ENCODE data around the gene CMTR1. TPM values are rescaled to one million over a fixed set of nuclear protein-coding genes. Genes with fewer than 3 reads are reported as not detected.
"Not testable (repeated sequence)": the region's sequence is repeated elsewhere in the genome, so short reads cannot be mapped to it uniquely, and the experiment has no call there.

Gene CMTR1
- polyA plus RNA-seq, 1 of the 3 experiments (the other 2 are of a cell fraction), result 19.8 TPM

- not testable (repeated sequence) for H3K4me2 ChIP-seq; H3K9ac ChIP-seq; H2AFZ ChIP-seq (ENCODE audit: low read depth); H3K4me3 ChIP-seq (ENCODE audit: low read depth in 2 of 2, low read length in 1 of 2); H3K4me1 ChIP-seq (ENCODE audit: control insufficient read depth in 1 of 2, insufficient read depth in 2 of 2, low read depth in 1 of 2, low read length in 1 of 2); H3K36me3 ChIP-seq (replicated peaks in 1 of 2; ENCODE audit: control insufficient read depth in 1 of 2, insufficient read depth in 2 of 2, low read length in 1 of 2); H3K79me2 ChIP-seq (ENCODE audit: insufficient read depth); H3K27me3 ChIP-seq (ENCODE audit: insufficient read depth); H4K20me1 ChIP-seq (ENCODE audit: insufficient read depth); H3F3A ChIP-seq (replicated peaks; ENCODE audit: insufficient read depth); H3K9me2 ChIP-seq; H3K9me3 ChIP-seq
- peak; percentile 41 for DNase-seq
- peak overlapping the region in 1 of 2 experiments; percentile 58; a peak in 2 of 4 replicates for H3K27ac ChIP-seq (ENCODE audit: low read depth in 2 of 2, low read length in 1 of 2)
- ChIA-PET CTCF (interaction anchor here (0.8 to 1.8 kb wide), 2 partner anchors 20 to 76 kb away, joined by 4 to 5 read pairs; no protein-coding TSS in a partner anchor), POLR2A (interaction anchor here (1.0 kb wide), 1 partner anchor 32 kb away, joined by 3 read pairs; the partner anchor contains the start of gene CMTR1)
- peak; percentile 56; the same call in 1 of the 2 replicates for TF ChIP-seq RCOR1 (IDR thresholded peaks at IDR 0.05; ENCODE audit: low read length)
- peak in 1 of 2 experiments; percentile 69; a peak in 2 of 4 replicates for TF ChIP-seq EP300 (IDR thresholded peaks at IDR 0.05; ENCODE audit: borderline replicate concordance in 1 of 2, low read depth in 1 of 2, low read length in 1 of 2)
- TF ChIP-seq GATA2 (CRISPR knock-in tag; IDR thresholded peaks at IDR 0.05), result peak; percentile 74
Observed at GRCh38 chr6:37401658-37402057, 31.4 kb upstream of the CMTR1 start.

- Histone ChIP-seq H3K4me1 (ENCODE audit: control insufficient read depth in 1 of 2, insufficient read depth in 2 of 2, low read depth in 1 of 2, low read length in 1 of 2) (no peaks in the 10 kb centered on the region), H4K20me1 (ENCODE audit: insufficient read depth) (no peaks in the 10 kb centered on the region), H3K9ac (no peak overlapping the region), H3F3A (replicated peaks; ENCODE audit: insufficient read depth) (no peaks in the 10 kb centered on the region), H3K4me3 (ENCODE audit: low read depth in 2 of 2, low read length in 1 of 2) (no peak overlapping the region), H3K36me3 (replicated peaks in 1 of 2; ENCODE audit: control insufficient read depth in 1 of 2, insufficient read depth in 2 of 2, low read length in 1 of 2) (no peaks in the 10 kb centered on the region), H3K79me2 (ENCODE audit: insufficient read depth) (no peaks in the 10 kb centered on the region), H3K4me2 (no peak overlapping the region), H3K9me3 (no peaks in the 10 kb centered on the region), H3K27me3 (ENCODE audit: insufficient read depth) (no peaks in the 10 kb centered on the region), H3K27ac (ENCODE audit: low read depth in 2 of 2, low read length in 1 of 2) (no peak overlapping the region), H3K9me2 (no peaks in the 10 kb centered on the region), H2AFZ (ENCODE audit: low read depth) (no peak overlapping the region)
- TF ChIP-seq TEAD4 (IDR thresholded peaks at IDR 0.05; ENCODE audit: borderline replicate concordance, insufficient read depth) (no peak), YY1 (IDR thresholded peaks at IDR 0.05; ENCODE audit: low read depth) (no peak), JUND (IDR thresholded peaks at IDR 0.05) (no peak), NFIC (IDR thresholded peaks at IDR 0.05; ENCODE audit: borderline replicate concordance) (no peak), RFX5 (IDR thresholded peaks at IDR 0.05; ENCODE audit: low read length) (no peak), REST (IDR thresholded peaks at IDR 0.05; ENCODE audit: low read depth, low read length) (no peak), NRF1 (IDR thresholded peaks at IDR 0.05; ENCODE audit: low read depth, low read length) (no peak)
- TF ChIP-seq, protein P1, sequence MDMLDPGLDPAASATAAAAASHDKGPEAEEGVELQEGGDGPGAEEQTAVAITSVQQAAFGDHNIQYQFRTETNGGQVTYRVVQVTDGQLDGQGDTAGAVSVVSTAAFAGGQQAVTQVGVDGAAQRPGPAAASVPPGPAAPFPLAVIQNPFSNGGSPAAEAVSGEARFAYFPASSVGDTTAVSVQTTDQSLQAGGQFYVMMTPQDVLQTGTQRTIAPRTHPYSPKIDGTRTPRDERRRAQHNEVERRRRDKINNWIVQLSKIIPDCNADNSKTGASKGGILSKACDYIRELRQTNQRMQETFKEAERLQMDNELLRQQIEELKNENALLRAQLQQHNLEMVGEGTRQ (IDR thresholded peaks at IDR 0.05; ENCODE audit: borderline replicate concordance, low read depth, low read length), result no peak
- TF ChIP-seq, protein P2, sequence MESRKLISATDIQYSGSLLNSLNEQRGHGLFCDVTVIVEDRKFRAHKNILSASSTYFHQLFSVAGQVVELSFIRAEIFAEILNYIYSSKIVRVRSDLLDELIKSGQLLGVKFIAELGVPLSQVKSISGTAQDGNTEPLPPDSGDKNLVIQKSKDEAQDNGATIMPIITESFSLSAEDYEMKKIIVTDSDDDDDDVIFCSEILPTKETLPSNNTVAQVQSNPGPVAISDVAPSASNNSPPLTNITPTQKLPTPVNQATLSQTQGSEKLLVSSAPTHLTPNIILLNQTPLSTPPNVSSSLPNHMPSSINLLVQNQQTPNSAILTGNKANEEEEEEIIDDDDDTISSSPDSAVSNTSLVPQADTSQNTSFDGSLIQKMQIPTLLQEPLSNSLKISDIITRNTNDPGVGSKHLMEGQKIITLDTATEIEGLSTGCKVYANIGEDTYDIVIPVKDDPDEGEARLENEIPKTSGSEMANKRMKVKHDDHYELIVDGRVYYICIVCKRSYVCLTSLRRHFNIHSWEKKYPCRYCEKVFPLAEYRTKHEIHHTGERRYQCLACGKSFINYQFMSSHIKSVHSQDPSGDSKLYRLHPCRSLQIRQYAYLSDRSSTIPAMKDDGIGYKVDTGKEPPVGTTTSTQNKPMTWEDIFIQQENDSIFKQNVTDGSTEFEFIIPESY (IDR thresholded peaks at IDR 0.05; ENCODE audit: borderline replicate concordance, low read depth), result no peak
- no peak for DNase-seq
- CTCF ChIA-PET, result interaction anchor here (1.8 kb wide), 1 partner anchor 27 kb away, joined by 4 read pairs; no protein-coding TSS in a partner anchor
- POLR2A ChIA-PET, result no interaction called here
- WGBS (ENCODE audit: low lambda C conversion rate), result 69% methylated on average over 3 of the region's 3 CpGs
Observed at GRCh38 chr6:37406726-37407341, 26.2 kb upstream of the CMTR1 start.

Data from SK-N-SH (cell line).